ENCODE results near the gene PPFIBP2. TPM values are rescaled to one million over a fixed set of nuclear protein-coding genes. Genes with fewer than 3 reads are reported as not detected.
A peak's percentile ranks its signal among the peaks of the same experiment; 100 is the strongest.

Gene PPFIBP2
- total RNA-seq, 5 donors from 2014 or later (not counting 1 experiment from before 2014, with no cell fraction given): 12.5 to 46.6 (median 35.2) TPM

- DNase-seq: peak in 34 of 35 experiments; percentile 17 to 80 (median 52)
- Mint-ChIP-seq H3K36me3 (peaks cover 4% of the 10 kb centered on the region), H3K9me3 (no peaks in the 10 kb centered on the region), H3K4me3 (no peak overlapping the region), H3K27me3 (peaks cover 3 to 10% of the 10 kb centered on the region in 2 donors), H3K4me1 (peaks cover 0 to 2% (median 0%) of the 10 kb centered on the region in 3 donors), H3K27ac (peak overlapping the region in 1 of 2 donors; percentile 52)
- CTCF ChIA-PET: interaction anchor here (0.9 to 2.3 kb wide), 10 partner anchors 8 to 946 kb away, joined by 3 to 7 read pairs (median 4); partner anchors contain the start of gene PPFIBP2 (in 1 of the 2)
- 53% methylated on average over 16 of the region's 20 CpGs for WGBS (ENCODE audit: insufficient coverage)
- ATAC-seq (replicated peaks in 1 of 4): peak; percentile 74 to 89 (median 88)
- POLR2A ChIA-PET: no interaction called here
- peaks cover 0 to 2% of the 10 kb centered on the region in 2 donors for H3K36me3 ChIP-seq (ENCODE audit: control insufficient read depth in 2 of 2, extremely low read depth in 1 of 2, insufficient read depth in 1 of 2, low read length in 1 of 2)
- H3K9me3 ChIP-seq: no peaks in the 10 kb centered on the region
- H3K4me1 ChIP-seq (ENCODE audit: control insufficient read depth in 1 of 2, extremely low read depth in 1 of 2, insufficient read depth in 2 of 2, low read length in 2 of 2): peaks cover 0 to 6% of the 10 kb centered on the region in 2 experiments
- H3K27ac ChIP-seq (ENCODE audit: low read length): no peak overlapping the region
- peaks cover 0 to 15% of the 10 kb centered on the region in 2 experiments for H3K27me3 ChIP-seq (replicated peaks in 1 of 2; ENCODE audit: control insufficient read depth in 2 of 2, extremely low read depth in 1 of 2, insufficient read depth in 2 of 2, low read length in 1 of 2)
- H3K4me3 ChIP-seq (ENCODE audit: control insufficient read depth in 1 of 2, extremely low read depth in 1 of 2, low read length in 1 of 2): no peak overlapping the region
These were observed 151.9 kb downstream of the PPFIBP2 start for GRCh38 chr11:7665473-7666291.

GRCh38 chr11:7666292-7666866 is 152.6 kb downstream of the PPFIBP2 start:
- ATAC-seq (replicated peaks in 1 of 4) (no peak), DNase-seq (no peak)
- Histone ChIP-seq H3K4me3 (ENCODE audit: control insufficient read depth in 1 of 2, extremely low read depth in 1 of 2, low read length in 1 of 2) (no peak overlapping the region), H3K27ac (ENCODE audit: low read length) (no peak overlapping the region), H3K36me3 (ENCODE audit: control insufficient read depth in 2 of 2, extremely low read depth in 1 of 2, insufficient read depth in 1 of 2, low read length in 1 of 2) (peaks cover 0 to 2% of the 10 kb centered on the region in 2 donors), H3K27me3 (replicated peaks in 1 of 2; ENCODE audit: control insufficient read depth in 2 of 2, extremely low read depth in 1 of 2, insufficient read depth in 2 of 2, low read length in 1 of 2) (peaks cover 0 to 20% of the 10 kb centered on the region in 2 experiments), H3K9me3 (no peaks in the 10 kb centered on the region), H3K4me1 (ENCODE audit: control insufficient read depth in 1 of 2, extremely low read depth in 1 of 2, insufficient read depth in 2 of 2, low read length in 2 of 2) (peaks cover 0 to 6% of the 10 kb centered on the region in 2 experiments)
- Mint-ChIP-seq H3K4me3 (no peak overlapping the region), H3K4me1 (peaks cover 0 to 2% (median 0%) of the 10 kb centered on the region in 3 donors), H3K27me3 (peaks cover 3 to 14% of the 10 kb centered on the region in 2 donors), H3K36me3 (peaks cover 4% of the 10 kb centered on the region), H3K9me3 (no peaks in the 10 kb centered on the region), H3K27ac (no peak overlapping the region)
- ChIA-PET CTCF (interaction anchor here (1.0 to 2.3 kb wide), 5 partner anchors 45 to 568 kb away, joined by 3 to 7 read pairs (median 4); partner anchors contain the start of gene PPFIBP2 (in 1 of the 2)), POLR2A (no interaction called here)
- WGBS (ENCODE audit: insufficient coverage): 64% methylated on average over 3 of the region's 7 CpGs

- no peaks in the 10 kb centered on the region for H3K9me3 Mint-ChIP-seq
- no peak overlapping the region for H3K27ac Mint-ChIP-seq
- H3K9me3 ChIP-seq: no peaks in the 10 kb centered on the region
- H3K27ac ChIP-seq (ENCODE audit: low read length): no peak overlapping the region
- DNase-seq: no peak
- peaks cover 10 to 20% of the 10 kb centered on the region in 2 donors for H3K27me3 Mint-ChIP-seq
- ChIA-PET POLR2A (no interaction called here), CTCF (no interaction called here)
- H3K4me3 ChIP-seq (ENCODE audit: control insufficient read depth in 1 of 2, extremely low read depth in 1 of 2, low read length in 1 of 2): no peak overlapping the region
- H3K36me3 ChIP-seq (ENCODE audit: control insufficient read depth in 2 of 2, extremely low read depth in 1 of 2, insufficient read depth in 1 of 2, low read length in 1 of 2): peaks cover 0 to 2% of the 10 kb centered on the region in 2 donors
- H3K27me3 ChIP-seq (replicated peaks in 1 of 2; ENCODE audit: control insufficient read depth in 2 of 2, extremely low read depth in 1 of 2, insufficient read depth in 2 of 2, low read length in 1 of 2): peaks cover 7 to 24% of the 10 kb centered on the region in 2 experiments
- H3K4me1 Mint-ChIP-seq: peaks cover 0 to 2% (median 0%) of the 10 kb centered on the region in 3 donors
- peaks cover 0 to 6% of the 10 kb centered on the region in 2 experiments for H3K4me1 ChIP-seq (ENCODE audit: control insufficient read depth in 1 of 2, extremely low read depth in 1 of 2, insufficient read depth in 2 of 2, low read length in 2 of 2)
- H3K4me3 Mint-ChIP-seq: no peak overlapping the region
- peaks cover 4% of the 10 kb centered on the region for H3K36me3 Mint-ChIP-seq
- WGBS (ENCODE audit: insufficient coverage): 100% methylated on average over 1 of the region's 2 CpGs
- ATAC-seq (replicated peaks in 1 of 4): no peak
These were observed 153.7 kb downstream of the PPFIBP2 start for GRCh38 chr11:7667460-7667859.

- Histone ChIP-seq H3K4me3 (ENCODE audit: control insufficient read depth in 1 of 2, extremely low read depth in 1 of 2, low read length in 1 of 2) (no peak overlapping the region), H3K4me1 (ENCODE audit: control insufficient read depth in 1 of 2, extremely low read depth in 1 of 2, insufficient read depth in 2 of 2, low read length in 2 of 2) (peaks cover 0 to 15% of the 10 kb centered on the region in 2 experiments), H3K36me3 (ENCODE audit: control insufficient read depth in 2 of 2, extremely low read depth in 1 of 2, insufficient read depth in 1 of 2, low read length in 1 of 2) (peaks cover 0 to 2% of the 10 kb centered on the region in 2 donors), H3K9me3 (no peaks in the 10 kb centered on the region), H3K27ac (ENCODE audit: low read length) (no peak overlapping the region), H3K27me3 (replicated peaks in 1 of 2; ENCODE audit: control insufficient read depth in 2 of 2, extremely low read depth in 1 of 2, insufficient read depth in 2 of 2, low read length in 1 of 2) (peaks cover 7 to 34% of the 10 kb centered on the region in 2 experiments)
- Mint-ChIP-seq H3K4me3 (no peak overlapping the region), H3K9me3 (no peaks in the 10 kb centered on the region), H3K36me3 (peaks cover 4% of the 10 kb centered on the region), H3K27ac (no peak overlapping the region), H3K27me3 (peaks cover 14 to 26% of the 10 kb centered on the region in 2 donors), H3K4me1 (peaks cover 2 to 5% (median 4%) of the 10 kb centered on the region in 3 donors)
- no peak for DNase-seq
- POLR2A ChIA-PET: no interaction called here
- no peak for ATAC-seq (replicated peaks in 1 of 4)
- CTCF ChIA-PET: no interaction called here
- 67% methylated on average over 3 of the region's 7 CpGs for WGBS (ENCODE audit: insufficient coverage)
These were observed 154.7 kb downstream of the PPFIBP2 start for GRCh38 chr11:7668464-7668863.

- Mint-ChIP-seq H3K9me3 (no peaks in the 10 kb centered on the region), H3K4me1 (peaks cover 3 to 7% (median 5%) of the 10 kb centered on the region in 3 donors), H3K27me3 (peaks cover 15 to 26% of the 10 kb centered on the region in 2 donors), H3K4me3 (no peak overlapping the region), H3K27ac (no peak overlapping the region), H3K36me3 (peaks cover 3% of the 10 kb centered on the region)
- no CpG with 5 or more reads among the region's 5 CpGs for WGBS (ENCODE audit: insufficient coverage)
- no peak overlapping the region for H3K4me3 ChIP-seq (ENCODE audit: control insufficient read depth in 1 of 2, extremely low read depth in 1 of 2, low read length in 1 of 2)
- no peak overlapping the region for H3K27ac ChIP-seq (ENCODE audit: low read length)
- H3K4me1 ChIP-seq (ENCODE audit: control insufficient read depth in 1 of 2, extremely low read depth in 1 of 2, insufficient read depth in 2 of 2, low read length in 2 of 2): peaks cover 0 to 18% of the 10 kb centered on the region in 2 experiments
- H3K36me3 ChIP-seq (ENCODE audit: control insufficient read depth in 2 of 2, extremely low read depth in 1 of 2, insufficient read depth in 1 of 2, low read length in 1 of 2): peaks cover 0 to 2% of the 10 kb centered on the region in 2 donors
- H3K27me3 ChIP-seq (replicated peaks in 1 of 2; ENCODE audit: control insufficient read depth in 2 of 2, extremely low read depth in 1 of 2, insufficient read depth in 2 of 2, low read length in 1 of 2): peaks cover 7 to 38% of the 10 kb centered on the region in 2 experiments
- DNase-seq (no peak), ATAC-seq (replicated peaks in 1 of 4) (no peak)
- no peaks in the 10 kb centered on the region for H3K9me3 ChIP-seq
- ChIA-PET POLR2A (no interaction called here), CTCF (no interaction called here)
These were observed 155.1 kb downstream of the PPFIBP2 start for GRCh38 chr11:7668911-7669310.

- ChIA-PET POLR2A (no interaction called here), CTCF (interaction anchor here in 1 of 2 donors (1.6 kb wide), 1 partner anchor 12 kb away, joined by 3 read pairs; no protein-coding TSS in a partner anchor)
- no peak overlapping the region for H3K27ac ChIP-seq (ENCODE audit: low read length)
- WGBS (ENCODE audit: insufficient coverage): 72% methylated on average over 3 of the region's 4 CpGs
- H3K27me3 Mint-ChIP-seq: peaks cover 31 to 43% of the 10 kb centered on the region in 2 donors
- no peaks in the 10 kb centered on the region for H3K36me3 Mint-ChIP-seq
- H3K9me3 ChIP-seq: no peaks in the 10 kb centered on the region
- peaks cover 9 to 42% of the 10 kb centered on the region in 2 experiments for H3K27me3 ChIP-seq (replicated peaks in 1 of 2; ENCODE audit: control insufficient read depth in 2 of 2, extremely low read depth in 1 of 2, insufficient read depth in 2 of 2, low read length in 1 of 2)
- no peaks in the 10 kb centered on the region for H3K9me3 Mint-ChIP-seq
- H3K4me1 ChIP-seq (ENCODE audit: control insufficient read depth in 1 of 2, extremely low read depth in 1 of 2, insufficient read depth in 2 of 2, low read length in 2 of 2): peaks cover 0 to 22% of the 10 kb centered on the region in 2 experiments
- no peak overlapping the region for H3K4me3 ChIP-seq (ENCODE audit: control insufficient read depth in 1 of 2, extremely low read depth in 1 of 2, low read length in 1 of 2)
- peaks cover 9 to 15% (median 13%) of the 10 kb centered on the region in 3 donors for H3K4me1 Mint-ChIP-seq
- ATAC-seq (replicated peaks in 1 of 4) (no peak), DNase-seq (no peak)
- no peak overlapping the region for H3K27ac Mint-ChIP-seq
- H3K36me3 ChIP-seq (ENCODE audit: control insufficient read depth in 2 of 2, extremely low read depth in 1 of 2, insufficient read depth in 1 of 2, low read length in 1 of 2): peaks cover 0 to 2% of the 10 kb centered on the region in 2 donors
- no peak overlapping the region for H3K4me3 Mint-ChIP-seq
These were observed 156.8 kb downstream of the PPFIBP2 start for GRCh38 chr11:7670641-7671040.

Measured in T-cell (primary cell).